ENCODE data around the gene TANGO6.
A peak's percentile ranks its signal among the peaks of the same experiment; 100 is the strongest.

Gene TANGO6

DNA sequence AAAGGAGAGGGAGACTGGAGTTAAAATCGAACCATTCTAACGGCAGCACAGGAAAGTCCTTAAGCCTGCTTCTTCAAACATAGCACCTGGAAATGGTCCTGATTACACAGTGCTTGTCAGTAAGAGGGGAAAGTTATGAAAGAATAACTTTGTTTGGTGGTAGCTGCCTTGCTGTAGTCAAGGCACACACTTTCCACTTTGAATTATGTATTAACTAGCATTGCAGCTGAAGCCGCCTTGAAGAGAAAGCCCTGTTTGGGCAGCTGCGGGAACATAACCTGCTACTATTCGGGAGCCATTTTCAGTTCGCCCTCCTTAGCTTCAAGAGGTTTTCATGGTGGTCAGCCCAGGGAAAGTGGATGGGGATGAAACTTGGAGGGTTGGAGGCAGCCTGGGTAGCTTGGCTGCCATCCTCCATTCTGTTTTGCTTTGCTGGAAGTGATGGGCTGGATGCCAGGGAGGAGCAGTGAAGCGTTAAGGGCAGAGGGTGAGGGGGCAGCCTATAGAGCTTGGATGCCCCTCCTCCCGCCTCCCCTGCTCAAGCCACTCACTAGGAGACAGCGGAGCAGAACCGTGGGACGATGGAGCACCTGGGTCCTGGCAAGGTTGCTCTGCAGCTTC is 256.9 kb downstream of the TANGO6 start:
- Mint-ChIP-seq H3K9me3 (no peaks in the 10 kb centered on the region), H3K27ac (peak overlapping the region; percentile 85 to 94 (median 89)), H3K36me3 (ENCODE audit: low read depth) (no peaks in the 10 kb centered on the region), H3K4me3 (no peak overlapping the region), H3K4me1 (peaks cover 7% of the 10 kb centered on the region), H3K27me3 (ENCODE audit: low read depth) (peaks cover 45% of the 10 kb centered on the region)
- TF ChIP-seq, protein P1, sequence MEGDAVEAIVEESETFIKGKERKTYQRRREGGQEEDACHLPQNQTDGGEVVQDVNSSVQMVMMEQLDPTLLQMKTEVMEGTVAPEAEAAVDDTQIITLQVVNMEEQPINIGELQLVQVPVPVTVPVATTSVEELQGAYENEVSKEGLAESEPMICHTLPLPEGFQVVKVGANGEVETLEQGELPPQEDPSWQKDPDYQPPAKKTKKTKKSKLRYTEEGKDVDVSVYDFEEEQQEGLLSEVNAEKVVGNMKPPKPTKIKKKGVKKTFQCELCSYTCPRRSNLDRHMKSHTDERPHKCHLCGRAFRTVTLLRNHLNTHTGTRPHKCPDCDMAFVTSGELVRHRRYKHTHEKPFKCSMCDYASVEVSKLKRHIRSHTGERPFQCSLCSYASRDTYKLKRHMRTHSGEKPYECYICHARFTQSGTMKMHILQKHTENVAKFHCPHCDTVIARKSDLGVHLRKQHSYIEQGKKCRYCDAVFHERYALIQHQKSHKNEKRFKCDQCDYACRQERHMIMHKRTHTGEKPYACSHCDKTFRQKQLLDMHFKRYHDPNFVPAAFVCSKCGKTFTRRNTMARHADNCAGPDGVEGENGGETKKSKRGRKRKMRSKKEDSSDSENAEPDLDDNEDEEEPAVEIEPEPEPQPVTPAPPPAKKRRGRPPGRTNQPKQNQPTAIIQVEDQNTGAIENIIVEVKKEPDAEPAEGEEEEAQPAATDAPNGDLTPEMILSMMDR (IDR thresholded peaks at IDR 0.05; ENCODE audit: unreplicated experiment in 3 of 3): no peak

DNA sequence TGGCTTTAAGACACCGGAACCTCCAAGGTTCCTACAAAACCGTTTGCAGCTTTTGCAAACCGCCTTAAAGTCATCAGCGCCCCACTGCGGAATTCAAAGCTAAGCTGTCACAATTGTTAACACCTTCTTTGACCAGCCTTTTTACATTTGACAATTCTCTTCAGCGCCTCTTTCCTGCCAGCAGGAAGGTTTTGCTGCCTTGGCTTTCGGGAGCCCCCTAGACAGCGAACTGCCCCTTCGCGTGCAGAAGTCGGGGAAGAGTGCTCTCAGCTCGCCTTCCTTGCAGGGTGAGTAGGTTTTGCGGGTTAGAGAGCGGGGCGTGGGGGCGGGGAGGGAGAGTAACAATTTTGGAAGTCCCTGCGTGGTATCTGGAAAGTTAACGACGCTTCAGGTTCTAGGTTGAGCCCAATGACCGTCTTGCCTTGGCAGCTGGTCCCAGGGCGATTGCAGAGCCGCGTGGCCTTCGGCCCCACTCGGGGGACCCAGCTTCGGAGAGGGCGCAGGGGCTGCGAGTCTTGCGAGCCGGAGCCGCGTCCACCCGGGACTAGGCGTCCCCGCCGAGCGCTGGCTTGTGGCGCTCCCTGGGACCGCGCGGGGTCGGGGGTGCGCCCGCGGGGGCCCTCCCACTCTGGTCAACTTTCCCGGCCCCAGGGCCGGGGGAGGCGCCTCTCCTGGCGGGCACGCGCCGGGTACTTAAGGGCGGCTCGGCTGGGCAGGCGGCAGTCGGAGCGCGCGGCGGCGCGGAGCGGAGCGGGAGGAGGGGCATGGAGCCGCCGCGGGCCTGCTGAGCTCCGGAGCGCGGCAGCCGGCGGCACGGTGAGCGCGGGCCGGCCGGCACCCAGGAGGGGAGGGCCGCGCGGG is 262.4 kb downstream of the TANGO6 start, which contains the start of gene HAS3:
HAS3 (plus strand) TSS at position 153 of the 861 bp plus-strand sequence. CDS start 3,743 bp downstream, outside the sequence.
- H3K4me1 Mint-ChIP-seq: peaks cover 12% of the 10 kb centered on the region
- H3K9me3 Mint-ChIP-seq: no peaks in the 10 kb centered on the region
- H3K27ac Mint-ChIP-seq: no peak within 1 kb of the TSS
- H3K36me3 Mint-ChIP-seq (ENCODE audit: low read depth): peaks cover 5% of the 10 kb centered on the region
- peak within 1 kb of the TSS; percentile 88 to 93 (median 93) for H3K4me3 Mint-ChIP-seq
- TF ChIP-seq, protein P1 (IDR thresholded peaks at IDR 0.05; ENCODE audit: unreplicated experiment in 3 of 3): peak in 2 of 3 experiments; percentile 22 to 28
- H3K27me3 Mint-ChIP-seq (ENCODE audit: low read depth): peaks cover 79% of the 10 kb centered on the region

DNA sequence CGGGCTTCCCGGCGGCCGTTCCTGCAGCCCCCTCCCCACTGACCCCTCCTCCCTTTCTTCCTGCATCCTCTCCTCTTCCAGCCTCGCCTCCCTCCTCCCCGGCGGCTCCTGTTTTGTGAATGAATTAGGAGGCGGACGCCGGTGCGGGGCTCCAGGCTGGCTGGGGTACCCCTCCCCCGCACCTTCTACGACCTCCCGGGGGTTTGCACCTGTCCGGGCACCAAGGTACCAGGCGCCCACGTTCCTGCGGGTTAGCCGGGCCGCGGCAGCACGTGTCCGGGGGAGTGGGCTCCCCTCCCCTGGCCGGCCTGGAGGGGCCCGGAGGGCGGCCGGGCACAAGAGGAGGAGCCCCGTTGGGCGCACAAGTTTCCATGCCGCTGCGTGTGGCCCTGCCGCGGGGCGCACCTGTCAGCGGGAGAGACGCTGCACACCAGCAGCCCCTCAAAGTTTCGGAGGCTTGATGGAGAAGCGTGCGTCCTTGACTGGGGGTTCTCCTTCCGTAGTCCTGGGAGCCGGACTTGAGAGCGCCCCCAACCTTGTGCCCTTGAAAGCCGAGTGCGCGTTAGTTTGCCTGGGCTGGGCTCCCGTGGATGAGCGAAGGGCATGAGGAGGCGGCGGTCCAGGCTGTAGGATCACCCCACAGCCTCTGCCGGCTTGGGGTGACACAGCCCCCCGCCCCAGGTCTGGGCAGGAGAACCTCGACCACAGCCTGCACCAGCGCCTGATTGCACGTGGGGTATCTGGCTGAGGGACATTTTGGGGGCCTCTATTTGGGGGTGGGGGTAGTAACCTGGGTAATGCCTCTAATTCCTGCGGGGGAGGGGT is 263.4 kb downstream of the TANGO6 start:
- Mint-ChIP-seq H3K36me3 (ENCODE audit: low read depth) (peaks cover 5% of the 10 kb centered on the region), H3K4me3 (peak overlapping the region; percentile 80 to 83 (median 82)), H3K9me3 (no peaks in the 10 kb centered on the region), H3K4me1 (peaks cover 12% of the 10 kb centered on the region), H3K27ac (no peak overlapping the region), H3K27me3 (ENCODE audit: low read depth) (peaks cover 74% of the 10 kb centered on the region)
- TF ChIP-seq, protein P1 (IDR thresholded peaks at IDR 0.05; ENCODE audit: unreplicated experiment in 3 of 3): no peak

DNA sequence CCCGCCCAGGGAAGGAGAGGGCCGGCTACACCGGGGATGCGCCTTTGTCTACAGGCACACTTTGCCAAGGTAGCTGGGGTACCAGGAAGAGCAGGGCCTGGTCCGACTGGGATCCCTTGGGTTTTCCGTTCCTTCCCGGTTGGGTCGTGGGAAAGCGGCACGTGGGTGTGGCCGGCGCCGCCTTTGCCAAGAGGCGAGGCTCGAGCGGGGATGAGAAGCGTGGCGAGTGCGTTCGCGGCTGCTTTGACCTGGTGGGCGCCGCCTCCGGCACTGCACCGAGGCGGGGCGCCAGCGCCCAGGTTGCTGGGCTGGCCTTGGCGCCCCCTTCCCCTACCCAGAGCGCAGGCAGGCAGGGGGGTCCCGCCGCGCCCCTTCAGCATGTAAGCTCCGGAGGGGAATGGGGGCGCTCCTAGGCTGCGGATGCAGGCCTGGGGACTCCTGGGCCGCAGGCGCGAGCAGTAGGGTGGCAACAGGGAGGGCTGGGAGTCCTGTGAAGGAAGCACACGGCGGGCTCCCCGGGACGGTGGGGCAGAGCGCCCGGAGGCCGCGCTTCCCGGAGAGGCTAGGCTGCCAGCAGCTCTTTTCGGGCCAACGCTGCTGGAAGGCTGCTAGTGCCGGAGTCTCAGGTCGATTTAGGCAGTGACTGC is 264.1 kb downstream of the TANGO6 start:
- H3K9me3 Mint-ChIP-seq: no peaks in the 10 kb centered on the region
- peaks cover 72% of the 10 kb centered on the region for H3K27me3 Mint-ChIP-seq (ENCODE audit: low read depth)
- peaks cover 12% of the 10 kb centered on the region for H3K4me1 Mint-ChIP-seq
- H3K36me3 Mint-ChIP-seq (ENCODE audit: low read depth): peaks cover 5% of the 10 kb centered on the region
- no peak overlapping the region for H3K27ac Mint-ChIP-seq
- H3K4me3 Mint-ChIP-seq: peak overlapping the region; percentile 80 to 83 (median 82)
- TF ChIP-seq, protein P1 (IDR thresholded peaks at IDR 0.05; ENCODE audit: unreplicated experiment in 3 of 3): no peak

DNA sequence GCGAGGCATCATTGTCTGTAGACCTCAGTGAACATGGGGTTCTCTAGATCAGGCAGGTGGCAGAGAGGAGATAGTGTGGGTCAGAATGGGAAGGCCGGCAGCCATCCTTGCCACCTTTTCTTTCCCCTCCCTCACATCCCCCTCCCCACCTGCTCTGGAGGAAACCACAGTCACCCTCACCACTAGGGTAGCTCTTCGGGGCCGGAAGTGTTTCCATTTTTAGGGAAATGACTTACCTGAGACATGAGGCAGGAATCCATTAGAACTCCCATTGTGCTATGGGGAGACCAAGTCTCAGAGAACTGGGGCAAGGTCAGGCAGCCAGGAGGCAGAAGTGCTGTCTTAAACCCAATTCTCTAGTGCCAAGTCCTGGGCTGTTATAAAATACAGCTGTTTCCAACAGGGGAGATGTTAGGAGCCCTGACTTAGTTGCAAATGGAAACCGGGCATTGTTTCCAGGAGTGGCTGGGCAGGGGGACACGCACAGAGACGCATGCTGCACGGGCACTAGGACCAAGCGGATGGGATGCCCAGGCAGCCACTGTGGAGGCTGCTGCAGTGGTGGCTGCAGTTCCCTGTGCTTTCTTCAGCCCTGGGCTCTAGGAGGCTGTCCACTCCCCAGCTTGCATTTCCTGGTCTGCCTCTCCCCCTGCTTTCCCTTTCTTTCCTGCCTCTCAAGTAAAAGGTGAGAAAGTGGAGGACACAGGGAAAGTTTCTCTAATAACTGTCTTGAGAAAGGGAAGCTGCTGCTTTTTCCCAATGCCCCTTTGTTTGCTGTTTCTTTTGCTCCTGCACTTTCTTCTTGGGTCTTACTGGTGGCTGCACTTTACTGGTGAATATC is 265.0 kb downstream of the TANGO6 start:
- Mint-ChIP-seq H3K4me1 (peaks cover 12% of the 10 kb centered on the region), H3K27me3 (ENCODE audit: low read depth) (peaks cover 65% of the 10 kb centered on the region), H3K36me3 (ENCODE audit: low read depth) (peaks cover 5% of the 10 kb centered on the region), H3K27ac (no peak overlapping the region), H3K4me3 (peak overlapping the region; percentile 47 to 77 (median 49)), H3K9me3 (no peaks in the 10 kb centered on the region)
- TF ChIP-seq, protein P1 (IDR thresholded peaks at IDR 0.05; ENCODE audit: unreplicated experiment in 3 of 3): no peak
